ENCODE measurements around the gene ANKRD13B. TPM values are rescaled to one million over a fixed set of nuclear protein-coding genes. Genes with fewer than 3 reads are reported as not detected.
"Not testable (repeated sequence)": the region's sequence is repeated elsewhere in the genome, so short reads cannot be mapped to it uniquely, and the experiment has no call there.

Gene ANKRD13B
- total and polyA plus RNA-seq, 2 of the 13 experiments (the other 11 are each of a cell fraction or from before 2014, with no cell fraction given) = 1.7 to 1.8 TPM

- FAIRE-seq (no peak), ATAC-seq (no peak), DNase-seq (ENCODE audit: low spot score) (no peak)
- Histone ChIP-seq H3K4me3 (replicated peaks in 1 of 3; ENCODE audit: insufficient read depth in 1 of 3, low read depth in 2 of 3, low read length in 3 of 3) (no peak overlapping the region), H3K36me3 (replicated peaks in 1 of 2; ENCODE audit: control insufficient read depth in 1 of 2, insufficient read depth in 2 of 2, low read length in 2 of 2) (no peaks in the 10 kb centered on the region; a peak in 1 of 5 replicates), H3K9ac (ENCODE audit: insufficient read depth, low read depth, low read length) (no peak overlapping the region), H2AFZ (ENCODE audit: low read length) (no peak overlapping the region), H3K4me1 (ENCODE audit: insufficient read depth, low read length) (peaks cover 39% of the 10 kb centered on the region), H3K27ac (ENCODE audit: extremely low read length, insufficient read depth, low read length) (no peak overlapping the region), H3K9me3 (ENCODE audit: low read length) (no peaks in the 10 kb centered on the region), H4K20me1 (ENCODE audit: insufficient read depth, low read length) (0 out of 2 replicates have a peak, but pooled peaks cover 2% of the 10 kb centered on the region), H3K4me2 (ENCODE audit: low read depth, low read length) (no peak overlapping the region), H3K27me3 (ENCODE audit: control insufficient read depth in 1 of 2, insufficient read depth in 2 of 2, low read length in 2 of 2) (peaks cover 0 to 10% of the 10 kb centered on the region in 2 experiments; a peak in 2 of 5 replicates), H3K79me2 (ENCODE audit: insufficient read depth, low read length) (no peaks in the 10 kb centered on the region)
- TF ChIP-seq JUND (CRISPR knock-in tag; IDR thresholded peaks at IDR 0.05) = no peak
- 0 out of 2 replicates have a peak, but pooled peaks have one; percentile 33 for TF ChIP-seq ZNF121 (CRISPR knock-in tag; IDR thresholded peaks at IDR 0.05)
- intact Hi-C loops (cut with micrococcal nuclease; ENCODE audit: unreplicated experiment) (no loop called here), in situ Hi-C loops (cut with HindIII; ENCODE audit: extremely low pct_ligation_motif_present, low pct_unique_long_range_greater_than_20kb) (no loop called here)
- ChIA-PET POLR2A (no interaction called here), CTCF (ENCODE audit: low intra/inter-chr PET ratio, low total read pairs) (no interaction called here)
- no TSS peak for BruUV-seq (replicated peaks)
Measured at GRCh38 chr17:29557739-29558116, 35.2 kb upstream of the ANKRD13B start.

- WGBS (ENCODE audit: low lambda C conversion rate) = 93% methylated on average over 5 of the region's 5 CpGs
- H3K4me2 ChIP-seq (ENCODE audit: low read depth, low read length); H2AFZ ChIP-seq (ENCODE audit: low read length); FAIRE-seq; H3K27ac ChIP-seq (ENCODE audit: extremely low read length, insufficient read depth, low read length); H3K36me3 ChIP-seq (replicated peaks in 1 of 2; ENCODE audit: control insufficient read depth in 1 of 2, insufficient read depth in 2 of 2, low read length in 2 of 2); intact Hi-C loops (cut with micrococcal nuclease; ENCODE audit: unreplicated experiment); H4K20me1 ChIP-seq (ENCODE audit: insufficient read depth, low read length); ATAC-seq; H3K9me3 ChIP-seq (ENCODE audit: low read length); POLR2A ChIA-PET; BruUV-seq (replicated peaks); H3K9ac ChIP-seq (ENCODE audit: insufficient read depth, low read depth, low read length); H3K79me2 ChIP-seq (ENCODE audit: insufficient read depth, low read length); CTCF ChIA-PET (ENCODE audit: low intra/inter-chr PET ratio, low total read pairs); DNase-seq (ENCODE audit: low spot score); in situ Hi-C loops (cut with HindIII; ENCODE audit: extremely low pct_ligation_motif_present, low pct_unique_long_range_greater_than_20kb); H3K4me3 ChIP-seq (replicated peaks in 1 of 3; ENCODE audit: insufficient read depth in 1 of 3, low read depth in 2 of 3, low read length in 3 of 3): not testable (repeated sequence)
- peaks cover 39% of the 10 kb centered on the region for H3K4me1 ChIP-seq (ENCODE audit: insufficient read depth, low read length)
- peak; percentile 32; the same call in 1 of the 2 replicates for TF ChIP-seq ZNF512 (CRISPR knock-in tag; IDR thresholded peaks at IDR 0.05)
- peaks cover 0 to 10% of the 10 kb centered on the region in 2 experiments; a peak in 2 of 5 replicates for H3K27me3 ChIP-seq (ENCODE audit: control insufficient read depth in 1 of 2, insufficient read depth in 2 of 2, low read length in 2 of 2)
Measured at GRCh38 chr17:29558139-29558538, 34.8 kb upstream of the ANKRD13B start.

All from HepG2 (cell line).